Vagina (tissue), 2 donors: Measurements from ENCODE around the gene TRMT2A. TPM values are rescaled to one million over a fixed set of nuclear protein-coding genes. Genes with fewer than 3 reads are reported as not detected.

Experiments used
- DNase-seq, 2 donors: peaks; one replicate each; pipeline ENCODE4 v3.0.0-alpha.2; 2017; ENCODE audit errors: extremely low spot score in 2 of 2
- H3K27ac ChIP-seq: fragments of 200-600 bp; sonication (generic); one replicate; pipeline ENCODE4 v1.5.1; 2019
- H3K27me3 ChIP-seq: fragments of 200-600 bp; sonication (generic); one replicate; pipeline ENCODE4 v1.5.1; 2019
- H3K36me3 ChIP-seq, 2 donors: fragments of 200-600 bp; sonication (generic); one replicate each; pipeline ENCODE4 v1.5.1; 2017 to 2019
- H3K4me1 ChIP-seq: fragments of 200-600 bp; sonication (generic); one replicate; pipeline ENCODE4 v1.5.1; 2019
- H3K4me3 ChIP-seq, 2 donors: fragments of 200-600 bp; sonication (generic); 1 replicate in 1 of 2; 2 replicates in 1 of 2; pipeline ENCODE4 v1.5.1; 2016 to 2019
- H3K9me3 ChIP-seq: fragments of 200-600 bp; sonication (generic); one replicate; pipeline ENCODE4 v1.5.1; 2019
- POLR2A ChIP-seq, 2 donors: fragments of 450-650 bp; IDR thresholded peaks; one replicate each; pipeline ENCODE4 v1.6.1; 2017; ENCODE audit warnings: antibody characterized with exemption in 2 of 2, mild to moderate bottlenecking in 2 of 2, moderate library complexity in 2 of 2
- POLR2AphosphoS5 ChIP-seq, 2 donors: sonication (generic); formaldehyde crosslinking; IDR thresholded peaks; one replicate each; pipeline ENCODE4 v1.9.0; 2017; ENCODE audit warnings: antibody characterized with exemption in 2 of 2, mild to moderate bottlenecking in 2 of 2, low read depth in 1 of 2; ENCODE audit not compliant: insufficient read depth in 1 of 2
- intact Hi-C: fragments of 100-400 bp; cut with DNase I; formaldehyde crosslinking; loops from one replicate; pipeline ENCODE4 v1.15.1; 2023
- total RNA-seq: library from RNA; depleted of rRNA; stranded (reverse); fragments of >200 nt; gene quantifications from one replicate; pipeline ENCODE4 v1.2.3, GENCODE V29; 2016
- TF ChIP-seq, protein P1 (sequence below), 3 experiments: fragments of 450-650 bp in 2 of 3; fragments of 200-600 bp in 1 of 3; sonication (generic) in 1 of 3; IDR thresholded peaks; one replicate each; pipeline ENCODE4 v1.5.1; 2017 to 2019; ENCODE audit warnings: antibody characterized with exemption in 3 of 3, mild to moderate bottlenecking in 2 of 3, moderate library complexity in 2 of 3

The TRMT2A gene
- total RNA-seq, 1 donor from 2014 or later = 66.5 TPM

DNA sequence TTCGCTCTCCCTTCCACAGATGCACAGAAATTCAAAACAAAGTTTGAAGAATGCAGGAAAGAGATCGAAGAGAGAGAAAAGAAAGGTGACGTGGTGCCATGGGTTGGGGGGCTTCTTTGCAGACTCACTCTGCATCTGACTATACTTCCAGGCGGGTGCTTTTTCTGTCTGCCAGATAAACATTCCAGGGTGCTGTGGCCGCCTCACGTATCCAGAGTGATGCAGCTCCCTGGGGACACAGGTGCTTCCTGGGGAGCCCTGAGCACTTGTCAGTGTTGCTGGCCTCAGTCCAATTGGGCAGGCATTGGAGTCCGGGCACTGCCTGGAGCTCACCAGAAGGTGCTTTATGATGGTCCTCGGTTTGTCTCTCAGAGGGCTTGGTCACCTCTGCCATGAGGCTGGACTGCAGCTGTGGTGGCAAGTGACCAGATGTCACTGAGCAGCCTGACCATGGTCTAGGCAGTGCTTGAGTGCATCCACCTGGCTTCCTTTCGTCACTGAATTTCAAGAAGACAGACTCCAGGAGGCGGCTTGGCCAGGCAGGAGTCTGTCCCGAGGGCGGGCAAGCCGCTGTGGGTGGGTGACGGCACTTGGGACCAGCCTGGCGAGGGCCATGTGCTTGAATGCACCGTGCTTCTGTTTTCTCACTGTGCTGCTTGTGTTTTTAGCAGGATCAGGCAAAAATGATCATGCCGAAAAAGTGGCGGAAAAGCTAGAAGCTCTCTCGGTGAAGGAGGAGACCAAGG is 9.4 kb upstream of the TRMT2A start:
- H3K27ac ChIP-seq = no peak overlapping the region
- H3K4me3 ChIP-seq = no peak overlapping the region
- H3K4me1 ChIP-seq = peaks cover 10% of the 10 kb centered on the region
- intact Hi-C loops = no loop called here
- no peak for DNase-seq
- H3K9me3 ChIP-seq = no peaks in the 10 kb centered on the region
- H3K36me3 ChIP-seq = peaks cover 0 to 43% of the 10 kb centered on the region in 2 donors
- no peak for TF ChIP-seq POLR2AphosphoS5 (IDR thresholded peaks at IDR 0.05; ENCODE audit: insufficient read depth in 1 of 2, low read depth in 1 of 2)
- TF ChIP-seq POLR2A (IDR thresholded peaks at IDR 0.05) = no peak
- TF ChIP-seq, protein P1, sequence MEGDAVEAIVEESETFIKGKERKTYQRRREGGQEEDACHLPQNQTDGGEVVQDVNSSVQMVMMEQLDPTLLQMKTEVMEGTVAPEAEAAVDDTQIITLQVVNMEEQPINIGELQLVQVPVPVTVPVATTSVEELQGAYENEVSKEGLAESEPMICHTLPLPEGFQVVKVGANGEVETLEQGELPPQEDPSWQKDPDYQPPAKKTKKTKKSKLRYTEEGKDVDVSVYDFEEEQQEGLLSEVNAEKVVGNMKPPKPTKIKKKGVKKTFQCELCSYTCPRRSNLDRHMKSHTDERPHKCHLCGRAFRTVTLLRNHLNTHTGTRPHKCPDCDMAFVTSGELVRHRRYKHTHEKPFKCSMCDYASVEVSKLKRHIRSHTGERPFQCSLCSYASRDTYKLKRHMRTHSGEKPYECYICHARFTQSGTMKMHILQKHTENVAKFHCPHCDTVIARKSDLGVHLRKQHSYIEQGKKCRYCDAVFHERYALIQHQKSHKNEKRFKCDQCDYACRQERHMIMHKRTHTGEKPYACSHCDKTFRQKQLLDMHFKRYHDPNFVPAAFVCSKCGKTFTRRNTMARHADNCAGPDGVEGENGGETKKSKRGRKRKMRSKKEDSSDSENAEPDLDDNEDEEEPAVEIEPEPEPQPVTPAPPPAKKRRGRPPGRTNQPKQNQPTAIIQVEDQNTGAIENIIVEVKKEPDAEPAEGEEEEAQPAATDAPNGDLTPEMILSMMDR (IDR thresholded peaks at IDR 0.05) = no peak
- H3K27me3 ChIP-seq = no peaks in the 10 kb centered on the region

DNA sequence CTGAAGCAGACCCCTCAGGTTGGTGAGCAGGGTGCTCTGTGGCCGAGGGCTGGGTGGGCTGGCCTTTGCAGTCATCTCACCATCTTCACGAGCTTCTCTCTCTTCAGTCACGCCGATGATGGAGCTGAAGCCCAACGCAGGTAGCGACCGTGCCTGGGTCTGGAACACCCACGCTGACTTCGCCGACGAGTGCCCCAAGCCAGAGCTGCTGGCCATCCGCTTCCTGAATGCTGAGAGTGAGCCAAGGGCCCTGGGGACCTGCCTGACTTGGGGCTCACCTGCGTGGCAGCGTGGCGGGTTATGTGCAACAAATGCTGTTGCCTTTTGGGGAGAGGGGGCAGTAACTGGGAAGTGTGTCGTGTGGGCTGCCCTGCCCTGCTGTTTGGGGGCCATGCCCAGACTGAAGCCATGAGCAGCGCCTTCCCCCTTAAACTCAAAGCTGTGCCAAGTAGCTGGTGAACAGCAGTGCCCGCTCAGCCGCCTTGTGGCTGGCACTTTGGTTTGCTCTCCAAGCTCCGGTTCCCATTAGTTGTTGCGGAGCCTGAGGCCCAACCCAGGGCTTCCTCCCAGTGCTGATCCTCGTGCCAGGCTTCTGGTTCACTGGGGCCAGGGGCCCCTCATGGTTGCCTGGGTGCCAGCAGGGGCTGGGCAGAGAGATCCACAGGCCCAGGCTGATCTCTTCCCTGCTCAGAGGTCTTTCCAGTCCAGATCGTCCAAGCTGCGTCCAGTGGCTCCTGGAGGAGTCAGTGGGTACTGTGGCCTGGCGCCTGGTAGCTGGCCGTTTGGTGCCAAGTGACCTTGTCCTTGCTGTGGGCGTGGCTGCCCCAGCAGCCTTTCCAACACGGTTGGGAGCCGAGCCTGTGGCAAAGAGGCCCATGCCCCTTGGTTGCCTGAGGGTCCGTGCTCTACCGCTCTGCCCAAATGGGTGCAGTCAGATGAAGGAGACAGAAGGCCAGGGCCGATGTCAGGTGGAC is 8.5 kb upstream of the TRMT2A start:
- intact Hi-C loops = no loop called here
- peaks cover 6% of the 10 kb centered on the region for H3K4me1 ChIP-seq
- H3K27me3 ChIP-seq = no peaks in the 10 kb centered on the region
- no peak for DNase-seq
- H3K4me3 ChIP-seq = no peak overlapping the region
- H3K9me3 ChIP-seq = no peaks in the 10 kb centered on the region
- no peak for TF ChIP-seq POLR2A (IDR thresholded peaks at IDR 0.05)
- TF ChIP-seq, protein P1 (IDR thresholded peaks at IDR 0.05) = no peak
- TF ChIP-seq POLR2AphosphoS5 (IDR thresholded peaks at IDR 0.05; ENCODE audit: insufficient read depth in 1 of 2, low read depth in 1 of 2) = no peak
- peaks cover 0 to 51% of the 10 kb centered on the region in 2 donors for H3K36me3 ChIP-seq
- H3K27ac ChIP-seq = no peak overlapping the region

DNA sequence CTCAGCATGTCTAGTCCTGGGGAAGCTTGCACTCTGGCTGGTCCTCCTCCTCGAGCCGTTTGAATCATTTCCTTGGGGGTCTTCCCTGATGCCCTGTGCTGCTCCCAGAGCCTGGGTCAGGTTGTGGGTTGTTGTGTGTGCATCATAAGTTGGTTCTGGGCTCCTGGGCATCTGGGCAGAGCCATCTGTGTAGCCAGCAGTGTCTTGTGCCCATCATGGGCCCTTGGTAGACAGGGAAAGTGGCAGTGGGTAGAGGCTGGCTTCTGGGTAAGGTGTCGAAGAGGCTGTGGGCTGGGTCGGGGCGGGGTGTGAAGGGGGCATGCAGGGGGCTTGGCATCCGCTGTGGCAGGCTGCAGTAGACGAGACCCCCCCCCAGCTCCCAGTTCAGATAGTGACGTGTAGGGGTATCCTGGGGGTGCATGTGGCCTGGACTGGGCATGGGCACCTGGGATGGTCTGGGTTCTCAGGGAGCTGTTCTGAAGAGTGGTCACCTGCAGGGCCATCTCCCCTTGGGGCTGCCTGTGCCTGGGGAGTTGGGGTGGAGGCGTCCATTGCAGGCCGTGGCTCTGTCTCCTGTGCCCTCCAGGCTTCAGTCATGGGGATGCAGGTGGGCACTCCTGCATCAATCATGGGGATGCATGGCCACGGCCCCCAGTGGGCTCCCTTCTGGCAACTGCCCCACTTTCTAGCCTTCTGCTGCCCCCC is 7.2 kb upstream of the TRMT2A start:
- H3K36me3 ChIP-seq = peaks cover 0 to 63% of the 10 kb centered on the region in 2 donors

DNA sequence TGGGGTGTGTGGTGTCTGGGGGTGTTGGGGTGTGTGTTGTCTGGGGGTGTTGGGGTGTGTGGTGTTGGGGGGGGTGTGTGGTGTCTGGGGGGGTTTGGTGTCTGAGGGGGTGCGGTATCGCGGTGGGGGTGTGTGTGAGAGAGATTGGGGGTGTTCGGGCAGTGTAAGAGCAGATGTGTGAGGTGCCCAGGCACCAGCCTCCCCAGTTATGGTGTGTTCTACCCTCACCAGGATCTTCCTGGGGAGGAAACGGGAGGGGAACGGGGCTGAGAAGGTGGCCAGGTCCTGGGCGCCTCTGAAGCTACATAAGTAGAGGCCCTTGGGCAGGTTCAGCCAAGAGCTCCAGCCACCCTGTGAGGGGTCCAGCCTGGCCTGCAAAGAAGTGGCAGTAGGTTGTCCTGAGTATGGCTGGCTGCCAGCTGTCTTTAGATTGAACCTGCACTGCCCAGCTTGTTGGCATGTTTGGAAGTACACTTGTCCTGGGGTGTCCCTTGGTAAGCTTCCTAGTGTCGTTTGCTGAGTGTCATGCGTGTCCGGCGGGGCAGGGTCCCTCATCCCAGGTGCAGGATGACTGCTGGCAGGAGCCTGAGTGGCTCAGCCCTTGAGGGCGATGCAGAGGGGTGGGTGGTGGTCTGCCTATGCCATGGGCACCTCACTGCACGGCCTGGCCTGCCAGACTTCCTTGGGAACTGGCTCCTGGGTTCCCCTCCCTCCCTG is 6.5 kb upstream of the TRMT2A start:
- TF ChIP-seq POLR2A (IDR thresholded peaks at IDR 0.05) (no peak), POLR2AphosphoS5 (IDR thresholded peaks at IDR 0.05; ENCODE audit: insufficient read depth in 1 of 2, low read depth in 1 of 2) (no peak)
- TF ChIP-seq, protein P1 (IDR thresholded peaks at IDR 0.05) = no peak
- peaks cover 0 to 67% of the 10 kb centered on the region in 2 donors for H3K36me3 ChIP-seq
- H3K4me3 ChIP-seq = no peak overlapping the region
- no peaks in the 10 kb centered on the region for H3K9me3 ChIP-seq
- no peaks in the 10 kb centered on the region for H3K27me3 ChIP-seq
- intact Hi-C loops = no loop called here
- peaks cover 17% of the 10 kb centered on the region for H3K4me1 ChIP-seq
- H3K27ac ChIP-seq = no peak overlapping the region
- DNase-seq = no peak

More for the DNA sequence above, 7.2 kb upstream of the TRMT2A start:
- TF ChIP-seq POLR2A (IDR thresholded peaks at IDR 0.05) (no peak), POLR2AphosphoS5 (IDR thresholded peaks at IDR 0.05; ENCODE audit: insufficient read depth in 1 of 2, low read depth in 1 of 2) (no peak)
- TF ChIP-seq, protein P1 (IDR thresholded peaks at IDR 0.05) = no peak
- DNase-seq = no peak
- Histone ChIP-seq H3K4me1 (peaks cover 9% of the 10 kb centered on the region), H3K27ac (no peak overlapping the region), H3K27me3 (no peaks in the 10 kb centered on the region), H3K4me3 (no peak overlapping the region), H3K9me3 (no peaks in the 10 kb centered on the region)
- intact Hi-C loops = no loop called here
